HepG2 (cell line): Measurements from ENCODE around the gene RAE1. TPM values are rescaled to one million over a fixed set of nuclear protein-coding genes. Genes with fewer than 3 reads are reported as not detected.

Experiments
- ATAC-seq: fragments of 200-7000 bp; cut with Tn5 transposase; 3 replicates; pipeline ENCODE4 v1.9.1; 2020; ENCODE audit warnings: mild to moderate bottlenecking, moderate library complexity
- BruUV-seq: library from RNA; stranded (reverse); fragments of 400-500 nt; replicated peaks from 2 replicates; lab custom pipeline; 2021; lab: Mats Ljungman, UMichigan
- CTCF ChIA-PET: fragments of 300-600 bp; formaldehyde crosslinking; extraction: SDS; loops from one replicate; lab custom pipeline; 2021; ENCODE audit warnings: low total read pairs, inconsistent platforms, low intra/inter-chr PET ratio; lab: Yijun Ruan, JAX
- POLR2A ChIA-PET: fragments of 350-600 bp; sonication (Branson Sonifier 250); formaldehyde crosslinking; loops from one replicate; lab custom pipeline; 2020; ENCODE audit warnings: antibody characterized with exemption, inconsistent platforms; lab: Yijun Ruan, JAX
- DNase-seq: peaks from one replicate; pipeline ENCODE4 v3.0.0-alpha.2; 2015; ENCODE audit warnings: low spot score
- FAIRE-seq: peaks from 3 replicates; lab custom pipeline; 2011; peaks lifted over from hg19 to GRCh38; lab: Jason Lieb, UNC
- H2AFZ ChIP-seq: one replicate; pipeline ENCODE4 v1.6.1; 2011; ENCODE audit warnings: low read length, inconsistent platforms
- H3K27ac ChIP-seq: fragments of 300-600 bp; 3 replicates; pipeline ENCODE4 v1.8.0; 2011; ENCODE audit warnings: mixed run types, mild to moderate bottlenecking, mixed read lengths, low read length, inconsistent platforms; ENCODE audit not compliant: insufficient read depth; ENCODE audit errors: extremely low read length
- H3K27me3 ChIP-seq, 2 experiments: fragments of 200-600 bp in 1 of 2; 2 replicates in 1 of 2; 3 replicates in 1 of 2; pipeline versions ENCODE4 v1.6.0 to v1.8.0; 2011; ENCODE audit warnings: low read length in 2 of 2, mild to moderate bottlenecking in 2 of 2, moderate library complexity in 2 of 2, inconsistent platforms in 1 of 2; ENCODE audit not compliant: insufficient read depth in 2 of 2, control insufficient read depth in 1 of 2
- H3K36me3 ChIP-seq, 2 experiments: fragments of 200-600 bp in 1 of 2; replicated peaks in 1 of 2; 2 replicates in 1 of 2; 3 replicates in 1 of 2; pipeline versions ENCODE4 v1.5.1 to v1.8.0; 2011; ENCODE audit warnings: low read length in 2 of 2, inconsistent platforms in 1 of 2; ENCODE audit not compliant: insufficient read depth in 2 of 2, control insufficient read depth in 1 of 2
- H3K4me1 ChIP-seq: 2 replicates; pipeline ENCODE4 v1.5.1; 2012; ENCODE audit warnings: low read length, inconsistent platforms; ENCODE audit not compliant: insufficient read depth
- H3K4me2 ChIP-seq: 2 replicates; pipeline ENCODE4 v1.6.0; 2011; ENCODE audit warnings: low read depth, low read length, inconsistent platforms
- H3K4me3 ChIP-seq, 3 experiments: fragments of 200-600 bp in 1 of 3; sonication (generic), shearing (Covaris generic) in 1 of 3; replicated peaks in 1 of 3; 2 replicates each; pipeline ENCODE4 v1.5.1; 2011 to 2016; ENCODE audit warnings: low read length in 3 of 3, inconsistent platforms in 2 of 3, low read depth in 2 of 3, mild to moderate bottlenecking in 2 of 3, control low read depth in 1 of 3, mixed read lengths in 1 of 3; ENCODE audit not compliant: insufficient read depth in 1 of 3
- H3K79me2 ChIP-seq: one replicate; pipeline ENCODE4 v1.6.1; 2011; ENCODE audit warnings: low read length, inconsistent platforms; ENCODE audit not compliant: insufficient read depth
- H3K9ac ChIP-seq: 2 replicates; pipeline ENCODE4 v1.6.0; 2011; ENCODE audit warnings: mild to moderate bottlenecking, low read depth, low read length, inconsistent platforms; ENCODE audit not compliant: insufficient read depth
- H3K9me3 ChIP-seq: 2 replicates; pipeline ENCODE4 v1.5.1; 2012; ENCODE audit warnings: mild to moderate bottlenecking, low read length
- H4K20me1 ChIP-seq: 2 replicates; pipeline ENCODE4 v1.6.0; 2011; ENCODE audit warnings: inconsistent platforms, mild to moderate bottlenecking, low read length, moderate library complexity; ENCODE audit not compliant: insufficient read depth
- ARNTL ChIP-seq: sonication (generic); formaldehyde crosslinking; IDR thresholded peaks from 2 replicates; pipeline ENCODE4 v1.4.0; 2020; ENCODE audit warnings: mild to moderate bottlenecking, missing genetic modification reagents
- DBP ChIP-seq: sonication (generic); formaldehyde crosslinking; IDR thresholded peaks from 2 replicates; pipeline ENCODE4 v1.4.0; 2020; ENCODE audit warnings: missing genetic modification reagents; ENCODE audit errors: not compliant biosample characterization
- DNMT1 ChIP-seq: sonication (generic); formaldehyde crosslinking; IDR thresholded peaks from 2 replicates; pipeline ENCODE4 v1.5.1; 2020; ENCODE audit warnings: mild to moderate bottlenecking, missing genetic modification reagents
- FUBP1 ChIP-seq: sonication (generic); formaldehyde crosslinking; IDR thresholded peaks from 2 replicates; pipeline ENCODE4 v1.5.1; 2020; ENCODE audit warnings: missing genetic modification reagents, mild to moderate bottlenecking, borderline replicate concordance
- NFYC ChIP-seq: IDR thresholded peaks from 2 replicates; pipeline ENCODE4 v1.6.1; 2016; ENCODE audit warnings: missing genetic modification reagents, missing compliant biosample characterization
- NR2F1 ChIP-seq, 2 experiments: fragments of 450-650 bp in 1 of 2; formaldehyde crosslinking in 1 of 2; IDR thresholded peaks; 2 replicates each; pipeline versions ENCODE4 v1.5.0 to v1.6.1; 2016 to 2020; ENCODE audit warnings: mild to moderate bottlenecking in 1 of 2, missing compliant biosample characterization in 1 of 2, missing genetic modification reagents in 1 of 2, moderate library complexity in 1 of 2
- PCBP2 ChIP-seq: fragments of 200-400 bp; formaldehyde crosslinking; optimal IDR thresholded peaks from 2 replicates; pipeline ENCODE3; 2018; ENCODE audit warnings: low read length, low read depth; ENCODE audit not compliant: poor library complexity, severe bottlenecking
- SP4 ChIP-seq: sonication (generic); formaldehyde crosslinking; IDR thresholded peaks from 2 replicates; pipeline ENCODE4 v1.8.1; 2023; ENCODE audit warnings: mild to moderate bottlenecking, missing genetic modification reagents
- ZIK1 ChIP-seq: sonication (generic); formaldehyde crosslinking; IDR thresholded peaks from 2 replicates; pipeline ENCODE4 v1.5.0; 2020; ENCODE audit warnings: mild to moderate bottlenecking, low read depth, missing genetic modification reagents, borderline replicate concordance
- ZNF275 ChIP-seq: sonication (generic); formaldehyde crosslinking; IDR thresholded peaks from 2 replicates; pipeline ENCODE4 v1.8.0; 2022; ENCODE audit warnings: missing genetic modification reagents, mild to moderate bottlenecking, inconsistent platforms, borderline replicate concordance
- ZNF512B ChIP-seq: sonication (generic); formaldehyde crosslinking; IDR thresholded peaks from 2 replicates; pipeline ENCODE4 v1.5.1; 2020; ENCODE audit warnings: missing genetic modification reagents, mild to moderate bottlenecking, borderline replicate concordance
- ZNF788 ChIP-seq: sonication (generic); formaldehyde crosslinking; IDR thresholded peaks from 2 replicates; pipeline ENCODE4 v1.5.0; 2020; ENCODE audit warnings: mild to moderate bottlenecking, missing genetic modification reagents, borderline replicate concordance
- WGBS: methylation state at CpG from one replicate; pipeline ENCODE4 v1.1.6; 2017; ENCODE audit warnings: low lambda C conversion rate; 5-methylcytosine and 5-hydroxymethylcytosine counted together
- in situ Hi-C: cut with HindIII; loops from 2 replicates; pipeline ENCODE4 v1.10.0; 2017; ENCODE audit warnings: low pct_unique_long_range_greater_than_20kb; ENCODE audit not compliant: extremely low pct_ligation_motif_present
- intact Hi-C: fragments of 100-400 bp; cut with micrococcal nuclease; formaldehyde crosslinking; loops from one replicate; pipeline ENCODE4 v1.10.0; 2022; ENCODE audit not compliant: unreplicated experiment
- polyA plus RNA-seq, 8 experiments: library from polyadenylated mRNA; depleted of rRNA in 3 of 8; stranded (reverse) in 7 of 8; unstranded in 1 of 8; fragments of >200 nt; fragmentation: Illumina TruSeq in 4 of 8; extraction: Trizol in 4 of 8; gene quantifications; 2 replicates each; pipeline versions ENCODE4 v1.2.1 to v1.2.3, GENCODE V29; 2011 to 2016; ENCODE audit warnings: low read depth in 4 of 8, missing spikeins in 1 of 8, mixed read lengths in 1 of 8; ENCODE audit not compliant: insufficient read depth in 1 of 8
- total RNA-seq, 5 experiments: library from RNA; depleted of rRNA; stranded (reverse); fragments of >200 nt; fragmentation: Illumina TruSeq; extraction: Trizol; gene quantifications; 2 replicates each; pipeline ENCODE4 v1.2.3, GENCODE V29; 2016; ENCODE audit warnings: low read depth in 1 of 5
- TF ChIP-seq, protein P1 (sequence below): sonication (generic); formaldehyde crosslinking; conservative IDR thresholded peaks from 2 replicates; pipeline ENCODE4 v1.5.0; 2020; ENCODE audit warnings: missing genetic modification reagents

The RAE1 gene
- total and polyA plus RNA-seq, 2 of the 13 experiments (the other 11 are each of a cell fraction or from before 2014, with no cell fraction given), result 36.1 to 72.9 TPM

- ATAC-seq (no peak), DNase-seq (no peak), FAIRE-seq (no peak)
- BruUV-seq, result no TSS peak
- H3K4me2 ChIP-seq, result no peak overlapping the region
- no peaks in the 10 kb centered on the region for H3K9me3 ChIP-seq
- CTCF ChIA-PET, result no interaction called here
- no peak overlapping the region for H3K9ac ChIP-seq
- in situ Hi-C loops, result no loop called here
- H3K4me3 ChIP-seq, result no peak overlapping the region
- 16% methylated on average over 7 of the region's 7 CpGs for WGBS
- H3K36me3 ChIP-seq, result no peaks in the 10 kb centered on the region
- H4K20me1 ChIP-seq, result no peaks in the 10 kb centered on the region
- no peaks in the 10 kb centered on the region for H3K79me2 ChIP-seq
- TF ChIP-seq FUBP1 (no peak), ZIK1 (CRISPR knock-in tag) (no peak), ZNF275 (CRISPR knock-in tag) (no peak), NR2F1 (CRISPR knock-in tag; IDR thresholded peaks at IDR 0.05) (no peak), ZNF512B (CRISPR knock-in tag) (no peak), SP4 (CRISPR knock-in tag) (no peak), DBP (CRISPR knock-in tag) (no peak), NFYC (CRISPR knock-in tag) (no peak), DNMT1 (CRISPR knock-in tag) (no peak), ARNTL (CRISPR knock-in tag) (no peak), PCBP2 (no peak), ZNF788 (CRISPR knock-in tag) (no peak)
- TF ChIP-seq, protein P1, sequence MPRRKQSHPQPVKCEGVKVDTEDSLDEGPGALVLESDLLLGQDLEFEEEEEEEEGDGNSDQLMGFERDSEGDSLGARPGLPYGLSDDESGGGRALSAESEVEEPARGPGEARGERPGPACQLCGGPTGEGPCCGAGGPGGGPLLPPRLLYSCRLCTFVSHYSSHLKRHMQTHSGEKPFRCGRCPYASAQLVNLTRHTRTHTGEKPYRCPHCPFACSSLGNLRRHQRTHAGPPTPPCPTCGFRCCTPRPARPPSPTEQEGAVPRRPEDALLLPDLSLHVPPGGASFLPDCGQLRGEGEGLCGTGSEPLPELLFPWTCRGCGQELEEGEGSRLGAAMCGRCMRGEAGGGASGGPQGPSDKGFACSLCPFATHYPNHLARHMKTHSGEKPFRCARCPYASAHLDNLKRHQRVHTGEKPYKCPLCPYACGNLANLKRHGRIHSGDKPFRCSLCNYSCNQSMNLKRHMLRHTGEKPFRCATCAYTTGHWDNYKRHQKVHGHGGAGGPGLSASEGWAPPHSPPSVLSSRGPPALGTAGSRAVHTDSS (CRISPR knock-in tag), result no peak
- POLR2A ChIA-PET, result no interaction called here
- intact Hi-C loops, result no loop called here
- H3K27me3 ChIP-seq, result peaks cover 11 to 60% of the 10 kb centered on the region in 2 experiments
- no peak overlapping the region for H3K27ac ChIP-seq
- H2AFZ ChIP-seq, result no peak overlapping the region
- H3K4me1 ChIP-seq, result no peaks in the 10 kb centered on the region
Measured at GRCh38 chr20:57422254-57422653, 71.2 kb downstream of the RAE1 start.
